HCT116 (cell line): ENCODE results near the gene IL1RL1. TPM values are rescaled to one million over a fixed set of nuclear protein-coding genes. Genes with fewer than 3 reads are reported as not detected.

Experiments
- ATAC-seq: fragments of 200-7000 bp; cut with Tn5 transposase; 2 replicates; pipeline ENCODE4 v1.9.1; 2020; ENCODE audit warnings: mild to moderate bottlenecking, moderate library complexity
- BruUV-seq: library from RNA; stranded (reverse); fragments of 400-500 nt; replicated peaks from 2 replicates; lab custom pipeline; 2021; lab: Mats Ljungman, UMichigan
- CTCF ChIA-PET: fragments of 300-600 bp; sonication (Branson Sonifier 250); formaldehyde crosslinking; loops from one replicate; lab custom pipeline; 2021; ENCODE audit warnings: antibody characterized with exemption; lab: Charles Lee
- POLR2A ChIA-PET: fragments of 300-600, 350-600 bp; sonication (Branson Sonifier 250); formaldehyde crosslinking; loops from one replicate; lab custom pipeline; 2021; ENCODE audit warnings: antibody characterized with exemption; lab: Charles Lee
- RAD21 ChIA-PET, 2 experiments: fragments of 300-600 bp; sonication (Branson Sonifier 250); formaldehyde crosslinking; loops; one replicate each; lab custom pipeline; 2023; ENCODE audit warnings: low total read pairs in 2 of 2; ENCODE audit not compliant: uncharacterized antibody in 2 of 2, unreplicated experiment in 2 of 2, low non-redundant PET in 1 of 2; lab: Charles Lee
- DNase-seq: peaks from one replicate; pipeline ENCODE4 v3.0.0-alpha.2; 2010; ENCODE audit warnings: low read depth, low spot score
- H2AFZ ChIP-seq: fragments of 200-600 bp; shearing (Covaris generic), sonication (generic); 2 replicates; pipeline ENCODE4 v1.6.1; 2017; ENCODE audit warnings: low read depth, mixed run types, mixed read lengths, antibody characterized with exemption, low read length; ENCODE audit not compliant: poor library complexity, severe bottlenecking
- H3K27ac ChIP-seq: 2 replicates; pipeline ENCODE4 v1.5.1; 2012; ENCODE audit warnings: low read depth, low read length
- H3K27me3 ChIP-seq: fragments of 200-600 bp; sonication (generic); 2 replicates; pipeline ENCODE4 v1.6.1; 2016; ENCODE audit warnings: mixed run types, low read length, mixed read lengths; ENCODE audit not compliant: insufficient read depth
- H3K36me3 ChIP-seq, 2 experiments: fragments of 200-500 bp in 1 of 2; fragments of 200-600 bp in 1 of 2; sonication (Bioruptor generic) in 1 of 2; sonication (generic) in 1 of 2; 2 replicates each; pipeline versions ENCODE4 v1.5.1 to v1.6.1; 2014 to 2016; ENCODE audit warnings: low read length in 2 of 2, inconsistent platforms in 1 of 2, mixed read lengths in 1 of 2, mixed run types in 1 of 2; ENCODE audit not compliant: insufficient read depth in 2 of 2, control insufficient read depth in 1 of 2
- H3K4me1 ChIP-seq, 2 experiments: fragments of 200-600 bp in 1 of 2; sonication (generic) in 1 of 2; 2 replicates each; pipeline versions ENCODE4 v1.5.1 to v1.6.1; 2012 to 2017; ENCODE audit warnings: low read length in 2 of 2, inconsistent platforms in 1 of 2, mild to moderate bottlenecking in 1 of 2, mixed read lengths in 1 of 2, mixed run types in 1 of 2, moderate library complexity in 1 of 2; ENCODE audit not compliant: insufficient read depth in 2 of 2, control insufficient read depth in 1 of 2
- H3K4me2 ChIP-seq: fragments of 200-600 bp; sonication (generic); 2 replicates; pipeline ENCODE4 v1.6.1; 2017; ENCODE audit warnings: mixed run types, low read length, mixed read lengths
- H3K4me3 ChIP-seq, 2 experiments: fragments of 200-600 bp in 1 of 2; sonication (generic) in 1 of 2; replicated peaks in 1 of 2; 2 replicates each; pipeline ENCODE4 v1.5.1; 2011 to 2016; ENCODE audit warnings: low read length in 2 of 2, control low read depth in 1 of 2, low read depth in 1 of 2, mild to moderate bottlenecking in 1 of 2, mixed read lengths in 1 of 2, mixed run types in 1 of 2
- H3K79me2 ChIP-seq: fragments of 200-600 bp; sonication (generic); 2 replicates; pipeline ENCODE4 v1.6.1; 2017; ENCODE audit warnings: mild to moderate bottlenecking, mixed run types, low read length, moderate library complexity, mixed read lengths; ENCODE audit not compliant: insufficient read depth
- H3K9ac ChIP-seq: fragments of 200-600 bp; sonication (generic); 2 replicates; pipeline ENCODE4 v1.6.1; 2016; ENCODE audit warnings: low read length, mixed read lengths
- H3K9me2 ChIP-seq: fragments of 200-600 bp; sonication (generic), shearing (Covaris generic); 2 replicates; pipeline ENCODE4 v1.6.1; 2017; ENCODE audit warnings: mixed run types, mild to moderate bottlenecking, moderate library complexity; ENCODE audit not compliant: insufficient read depth
- H3K9me3 ChIP-seq, 2 experiments: fragments of 200-500 bp in 1 of 2; fragments of 200-600 bp in 1 of 2; sonication (Bioruptor generic) in 1 of 2; sonication (generic) in 1 of 2; 2 replicates each; pipeline ENCODE4 v1.6.1; 2014 to 2017; ENCODE audit warnings: low read length in 2 of 2, mixed read lengths in 2 of 2, inconsistent platforms in 1 of 2, low read depth in 1 of 2, mild to moderate bottlenecking in 1 of 2, mixed run types in 1 of 2, moderate library complexity in 1 of 2; ENCODE audit not compliant: control insufficient read depth in 1 of 2, insufficient read depth in 1 of 2
- H4K20me1 ChIP-seq: fragments of 200-600 bp; sonication (generic), shearing (Covaris generic); 2 replicates; pipeline ENCODE4 v1.6.1; 2017; ENCODE audit warnings: mixed run types, mild to moderate bottlenecking, moderate library complexity; ENCODE audit not compliant: insufficient read depth
- CEBPB ChIP-seq: IDR thresholded peaks from 2 replicates; pipeline ENCODE4 v1.6.1; 2012; ENCODE audit warnings: low read depth
- EGR1 ChIP-seq: IDR thresholded peaks from 2 replicates; pipeline ENCODE4 v1.6.1; 2012; ENCODE audit warnings: low read depth
- ELF1 ChIP-seq: IDR thresholded peaks from 2 replicates; pipeline ENCODE4 v1.6.1; 2012; ENCODE audit warnings: low read depth, borderline replicate concordance
- EZH2phosphoT487 ChIP-seq: fragments of 200-600 bp; IDR thresholded peaks from 2 replicates; pipeline ENCODE4 v1.6.1; 2018; ENCODE audit warnings: antibody characterized with exemption, borderline replicate concordance
- FOSL1 ChIP-seq: IDR thresholded peaks from 2 replicates; pipeline ENCODE4 v1.6.1; 2012; ENCODE audit warnings: low read depth
- JUND ChIP-seq: IDR thresholded peaks from 2 replicates; pipeline ENCODE4 v1.6.1; 2012
- MAX ChIP-seq: IDR thresholded peaks from 2 replicates; pipeline ENCODE4 v1.6.1; 2012
- POLR2AphosphoS5 ChIP-seq: IDR thresholded peaks from 2 replicates; pipeline ENCODE4 v1.6.1; 2011; ENCODE audit warnings: mild to moderate bottlenecking, low read depth, low read length, moderate library complexity
- RAD21 ChIP-seq: IDR thresholded peaks from 2 replicates; pipeline ENCODE4 v1.6.1; 2012; ENCODE audit warnings: low read depth, mild to moderate bottlenecking
- SRF ChIP-seq: IDR thresholded peaks from 2 replicates; pipeline ENCODE4 v1.6.1; 2012; ENCODE audit warnings: low read depth
- YY1 ChIP-seq: IDR thresholded peaks from 2 replicates; pipeline ENCODE4 v1.6.1; 2011; ENCODE audit warnings: low read length, low read depth, moderate library complexity, mild to moderate bottlenecking; ENCODE audit not compliant: insufficient replicate concordance; ENCODE audit errors: extremely low read depth
- ZNF274 ChIP-seq: fragments of 200-500 bp; sonication (Bioruptor generic); IDR thresholded peaks from 2 replicates; pipeline ENCODE4 v1.6.1; 2014; ENCODE audit warnings: mild to moderate bottlenecking, low read depth, low read length, inconsistent platforms
- intact Hi-C: fragments of 100-400 bp; cut with micrococcal nuclease; formaldehyde crosslinking; loops from 2 replicates; pipeline ENCODE4 v1.10.0; 2022
- total RNA-seq: library from RNA; stranded (reverse); gene quantifications from one replicate; pipeline ENCODE4 v1.2.1, GENCODE V29; 2021; ENCODE audit not compliant: unreplicated experiment
- TF ChIP-seq, protein P1 (sequence below): IDR thresholded peaks from 2 replicates; pipeline ENCODE4 v1.6.1; 2012
- TF ChIP-seq, protein P2 (sequence below), 3 experiments: fragments of 200-600 bp in 1 of 3; sonication (generic) in 1 of 3; IDR thresholded peaks in 2 of 3; conservative IDR thresholded peaks in 1 of 3; 2 replicates each; pipeline ENCODE4 v1.5.1; 2012 to 2017; ENCODE audit warnings: low read depth in 2 of 3, low read length in 2 of 3, antibody characterized with exemption in 1 of 3, borderline replicate concordance in 1 of 3, control low read depth in 1 of 3, mild to moderate bottlenecking in 1 of 3, mixed read lengths in 1 of 3, mixed run types in 1 of 3, moderate library complexity in 1 of 3; ENCODE audit not compliant: insufficient read depth in 1 of 3
- TF ChIP-seq, protein P3 (sequence below): IDR thresholded peaks from 2 replicates; pipeline ENCODE4 v1.6.1; 2011; ENCODE audit warnings: mild to moderate bottlenecking, low read length, moderate library complexity; ENCODE audit not compliant: insufficient replicate concordance; ENCODE audit errors: extremely low read depth

The IL1RL1 gene
- total RNA-seq, 1 experiment from 2014 or later, result not detected

GRCh38 chr2:102357937-102358336, 46.6 kb downstream of the IL1RL1 start:
- Histone ChIP-seq H3K79me2 (no peaks in the 10 kb centered on the region), H3K4me3 (no peak overlapping the region), H3K4me1 (peaks cover 0 to 7% of the 10 kb centered on the region in 2 experiments; a peak in 2 of 4 replicates), H3K27ac (no peak overlapping the region), H3K36me3 (no peaks in the 10 kb centered on the region), H4K20me1 (no peaks in the 10 kb centered on the region), H3K9me3 (no peaks in the 10 kb centered on the region), H3K27me3 (no peaks in the 10 kb centered on the region), H3K4me2 (no peak overlapping the region), H2AFZ (no peak overlapping the region), H3K9ac (no peak overlapping the region), H3K9me2 (no peaks in the 10 kb centered on the region)
- intact Hi-C loops, result loop anchor here (5.0 kb wide), 2 partner anchors 106 to 351 kb away; no protein-coding TSS in a partner anchor
- ChIA-PET POLR2A (no interaction called here), RAD21 (no interaction called here), CTCF (no interaction called here)
- TF ChIP-seq JUND (no peak), YY1 (no peak), RAD21 (no peak), EZH2phosphoT487 (no peak), ZNF274 (no peak), MAX (no peak), CEBPB (no peak), SRF (no peak), ELF1 (no peak), FOSL1 (no peak), POLR2AphosphoS5 (no peak), EGR1 (no peak)
- TF ChIP-seq, protein P1, sequence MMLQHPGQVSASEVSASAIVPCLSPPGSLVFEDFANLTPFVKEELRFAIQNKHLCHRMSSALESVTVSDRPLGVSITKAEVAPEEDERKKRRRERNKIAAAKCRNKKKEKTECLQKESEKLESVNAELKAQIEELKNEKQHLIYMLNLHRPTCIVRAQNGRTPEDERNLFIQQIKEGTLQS, result no peak
- TF ChIP-seq, protein P2, sequence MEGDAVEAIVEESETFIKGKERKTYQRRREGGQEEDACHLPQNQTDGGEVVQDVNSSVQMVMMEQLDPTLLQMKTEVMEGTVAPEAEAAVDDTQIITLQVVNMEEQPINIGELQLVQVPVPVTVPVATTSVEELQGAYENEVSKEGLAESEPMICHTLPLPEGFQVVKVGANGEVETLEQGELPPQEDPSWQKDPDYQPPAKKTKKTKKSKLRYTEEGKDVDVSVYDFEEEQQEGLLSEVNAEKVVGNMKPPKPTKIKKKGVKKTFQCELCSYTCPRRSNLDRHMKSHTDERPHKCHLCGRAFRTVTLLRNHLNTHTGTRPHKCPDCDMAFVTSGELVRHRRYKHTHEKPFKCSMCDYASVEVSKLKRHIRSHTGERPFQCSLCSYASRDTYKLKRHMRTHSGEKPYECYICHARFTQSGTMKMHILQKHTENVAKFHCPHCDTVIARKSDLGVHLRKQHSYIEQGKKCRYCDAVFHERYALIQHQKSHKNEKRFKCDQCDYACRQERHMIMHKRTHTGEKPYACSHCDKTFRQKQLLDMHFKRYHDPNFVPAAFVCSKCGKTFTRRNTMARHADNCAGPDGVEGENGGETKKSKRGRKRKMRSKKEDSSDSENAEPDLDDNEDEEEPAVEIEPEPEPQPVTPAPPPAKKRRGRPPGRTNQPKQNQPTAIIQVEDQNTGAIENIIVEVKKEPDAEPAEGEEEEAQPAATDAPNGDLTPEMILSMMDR (IDR thresholded peaks at IDR 0.05 in 2 of 3, conservative IDR thresholded peaks at IDR 0.05 in 1 of 3; ENCODE audit: borderline replicate concordance in 1 of 3, insufficient read depth in 1 of 3, low read depth in 2 of 3, low read length in 2 of 3), result no peak
- TF ChIP-seq, protein P3, sequence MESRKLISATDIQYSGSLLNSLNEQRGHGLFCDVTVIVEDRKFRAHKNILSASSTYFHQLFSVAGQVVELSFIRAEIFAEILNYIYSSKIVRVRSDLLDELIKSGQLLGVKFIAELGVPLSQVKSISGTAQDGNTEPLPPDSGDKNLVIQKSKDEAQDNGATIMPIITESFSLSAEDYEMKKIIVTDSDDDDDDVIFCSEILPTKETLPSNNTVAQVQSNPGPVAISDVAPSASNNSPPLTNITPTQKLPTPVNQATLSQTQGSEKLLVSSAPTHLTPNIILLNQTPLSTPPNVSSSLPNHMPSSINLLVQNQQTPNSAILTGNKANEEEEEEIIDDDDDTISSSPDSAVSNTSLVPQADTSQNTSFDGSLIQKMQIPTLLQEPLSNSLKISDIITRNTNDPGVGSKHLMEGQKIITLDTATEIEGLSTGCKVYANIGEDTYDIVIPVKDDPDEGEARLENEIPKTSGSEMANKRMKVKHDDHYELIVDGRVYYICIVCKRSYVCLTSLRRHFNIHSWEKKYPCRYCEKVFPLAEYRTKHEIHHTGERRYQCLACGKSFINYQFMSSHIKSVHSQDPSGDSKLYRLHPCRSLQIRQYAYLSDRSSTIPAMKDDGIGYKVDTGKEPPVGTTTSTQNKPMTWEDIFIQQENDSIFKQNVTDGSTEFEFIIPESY, result no peak
- no TSS peak for BruUV-seq
- no peak for ATAC-seq
- no peak for DNase-seq
